ENCODE measurements around the gene C19orf53.
"Not testable (repeated sequence)": the region's sequence is repeated elsewhere in the genome, so short reads cannot be mapped to it uniquely, and the experiment has no call there.

- TF ChIP-seq FOXA1 (IDR thresholded peaks at IDR 0.05); FOXK2 (IDR thresholded peaks at IDR 0.05); NFRKB (IDR thresholded peaks at IDR 0.05); BHLHE40 (IDR thresholded peaks at IDR 0.05; ENCODE audit: borderline replicate concordance); ARNT (IDR thresholded peaks at IDR 0.05); L3MBTL2 (conservative IDR thresholded peaks at IDR 0.05); PKNOX1 (IDR thresholded peaks at IDR 0.05): not testable (repeated sequence)
Measured at GRCh38 chr19:13793317-13793716, 19.1 kb downstream of the C19orf53 start.
